Central memory CD8-positive, alpha-beta T cell (primary cell): ENCODE measurements around the gene TNPO1.
A peak's percentile ranks its signal among the peaks of the same experiment; 100 is the strongest.
"Not testable (repeated sequence)": the region's sequence is repeated elsewhere in the genome, so short reads cannot be mapped to it uniquely, and the experiment has no call there.

Source experiments
- ATAC-seq: fragments of 150-1000 bp; cut with Tn5 transposase; replicated peaks from 2 replicates; pipeline ENCODE4 v1.10.0; 2022; ENCODE audit warnings: mild to moderate bottlenecking, moderate FRiP score, moderate number of reproducible peaks; ENCODE audit not compliant: poor library complexity, severe bottlenecking; ENCODE audit errors: extremely low read depth
- DNase-seq, 2 donors: peaks; one replicate each; pipeline ENCODE4 v3.0.0; 2021; ENCODE audit warnings: low spot score in 2 of 2
- H3K27ac Mint-ChIP-seq: one replicate; pipeline ENCODE4 v1.8.0; 2022; ENCODE audit warnings: low read depth, mild to moderate bottlenecking, moderate library complexity, mixed read lengths
- H3K27me3 Mint-ChIP-seq: one replicate; pipeline ENCODE4 v1.8.0; 2022; ENCODE audit warnings: mixed read lengths
- H3K36me3 Mint-ChIP-seq: one replicate; pipeline ENCODE4 v1.8.0; 2022; ENCODE audit warnings: mild to moderate bottlenecking, moderate library complexity, mixed read lengths; ENCODE audit not compliant: insufficient read depth
- H3K4me1 Mint-ChIP-seq: one replicate; pipeline ENCODE4 v1.8.0; 2022; ENCODE audit warnings: mixed read lengths
- H3K4me3 Mint-ChIP-seq: one replicate; pipeline ENCODE4 v1.8.0; 2022; ENCODE audit warnings: mild to moderate bottlenecking, moderate library complexity, mixed read lengths
- H3K9me3 Mint-ChIP-seq: one replicate; pipeline ENCODE4 v1.8.0; 2022; ENCODE audit warnings: mixed read lengths

The TNPO1 gene

GRCh38 chr5:72816284-72817075, at the start of gene TNPO1:
TSS of gene TNPO1 (plus strand) at chr5:72816661. CDS start at chr5:72816738, 77 bp downstream.
- ATAC-seq: peak; percentile 66
- Mint-ChIP-seq H3K4me3 (peak within 1 kb of the TSS; percentile 97), H3K27me3 (peaks cover 15% of the 10 kb centered on the region), H3K36me3 (peaks cover 5% of the 10 kb centered on the region), H3K9me3 (no peaks in the 10 kb centered on the region), H3K27ac (peak within 1 kb of the TSS; percentile 96), H3K4me1 (peaks cover 17% of the 10 kb centered on the region)
- DNase-seq: peak; percentile 75 to 79

GRCh38 chr5:72767289-72768010, 49.0 kb upstream of the TNPO1 start:
- H3K9me3 Mint-ChIP-seq: no peaks in the 10 kb centered on the region

GRCh38 chr5:72770266-72770665, 46.2 kb upstream of the TNPO1 start:
- no peak overlapping the region for H3K27ac Mint-ChIP-seq
- DNase-seq: no peak
- H3K4me3 Mint-ChIP-seq: no peak overlapping the region
- H3K4me1 Mint-ChIP-seq: no peaks in the 10 kb centered on the region
- no peaks in the 10 kb centered on the region for H3K9me3 Mint-ChIP-seq
- H3K36me3 Mint-ChIP-seq: no peaks in the 10 kb centered on the region
- peaks cover 20% of the 10 kb centered on the region for H3K27me3 Mint-ChIP-seq
- ATAC-seq: no peak

More at GRCh38 chr5:72767289-72768010, 49.0 kb upstream of the TNPO1 start:
- Mint-ChIP-seq H3K36me3 (no peaks in the 10 kb centered on the region), H3K4me1 (no peaks in the 10 kb centered on the region), H3K27me3 (peaks cover 25% of the 10 kb centered on the region), H3K27ac (no peak overlapping the region), H3K4me3 (no peak overlapping the region)
- ATAC-seq (no peak), DNase-seq (no peak)

- DNase-seq: no peak
- Mint-ChIP-seq H3K4me3 (no peak overlapping the region), H3K36me3 (no peaks in the 10 kb centered on the region), H3K4me1 (no peaks in the 10 kb centered on the region), H3K27me3 (peaks cover 50% of the 10 kb centered on the region), H3K27ac (no peak overlapping the region), H3K9me3 (peaks cover 31% of the 10 kb centered on the region)
- ATAC-seq: no peak
Measured at GRCh38 chr5:72776684-72777083, 39.8 kb upstream of the TNPO1 start.

- DNase-seq: no peak
- Mint-ChIP-seq H3K4me1 (no peaks in the 10 kb centered on the region), H3K27ac (no peak overlapping the region), H3K36me3 (no peaks in the 10 kb centered on the region), H3K27me3 (peaks cover 50% of the 10 kb centered on the region), H3K9me3 (peaks cover 31% of the 10 kb centered on the region), H3K4me3 (no peak overlapping the region)
- ATAC-seq: no peak
Measured at GRCh38 chr5:72779520-72779919, 36.9 kb upstream of the TNPO1 start.

GRCh38 chr5:72783354-72783753, 33.1 kb upstream of the TNPO1 start:
- Mint-ChIP-seq H3K27me3 (peaks cover 34% of the 10 kb centered on the region), H3K4me1 (no peaks in the 10 kb centered on the region), H3K4me3 (no peak overlapping the region), H3K27ac (no peak overlapping the region), H3K9me3 (peaks cover 15% of the 10 kb centered on the region), H3K36me3 (no peaks in the 10 kb centered on the region)
- ATAC-seq (no peak), DNase-seq (no peak)

GRCh38 chr5:72784129-72784528, 32.3 kb upstream of the TNPO1 start:
- Mint-ChIP-seq H3K4me3 (no peak overlapping the region), H3K27me3 (peaks cover 34% of the 10 kb centered on the region), H3K36me3 (no peaks in the 10 kb centered on the region), H3K27ac (no peak overlapping the region), H3K9me3 (peaks cover 8% of the 10 kb centered on the region), H3K4me1 (no peaks in the 10 kb centered on the region)
- ATAC-seq (no peak), DNase-seq (no peak)

GRCh38 chr5:72785801-72786200, 30.7 kb upstream of the TNPO1 start:
- ATAC-seq (no peak), DNase-seq (no peak)
- Mint-ChIP-seq H3K36me3 (peaks cover 1% of the 10 kb centered on the region), H3K27me3 (peaks cover 23% of the 10 kb centered on the region), H3K4me3 (no peak overlapping the region), H3K4me1 (no peaks in the 10 kb centered on the region), H3K9me3 (peaks cover 4% of the 10 kb centered on the region), H3K27ac (no peak overlapping the region)

GRCh38 chr5:72786676-72787075, 29.8 kb upstream of the TNPO1 start:
- H3K27ac Mint-ChIP-seq: no peak overlapping the region
- H3K4me3 Mint-ChIP-seq: no peak overlapping the region
- peaks cover 1% of the 10 kb centered on the region for H3K36me3 Mint-ChIP-seq
- H3K9me3 Mint-ChIP-seq: peaks cover under 1% of the 10 kb centered on the region
- ATAC-seq (no peak), DNase-seq (no peak)
- peaks cover 28% of the 10 kb centered on the region for H3K27me3 Mint-ChIP-seq
- no peaks in the 10 kb centered on the region for H3K4me1 Mint-ChIP-seq

GRCh38 chr5:72788866-72789505, 27.5 kb upstream of the TNPO1 start:
- H3K27me3 Mint-ChIP-seq: peaks cover 51% of the 10 kb centered on the region
- ATAC-seq (no peak), DNase-seq (no peak)
- H3K36me3 Mint-ChIP-seq: peaks cover 1% of the 10 kb centered on the region
- no peak overlapping the region for H3K4me3 Mint-ChIP-seq
- no peaks in the 10 kb centered on the region for H3K4me1 Mint-ChIP-seq
- H3K9me3 Mint-ChIP-seq: no peaks in the 10 kb centered on the region
- H3K27ac Mint-ChIP-seq: no peak overlapping the region

GRCh38 chr5:72790186-72790585, 26.3 kb upstream of the TNPO1 start:
- ATAC-seq: no peak
- no peak for DNase-seq
- no peaks in the 10 kb centered on the region for H3K9me3 Mint-ChIP-seq
- no peak overlapping the region for H3K4me3 Mint-ChIP-seq
- no peak overlapping the region for H3K27ac Mint-ChIP-seq
- peaks cover 63% of the 10 kb centered on the region for H3K27me3 Mint-ChIP-seq
- H3K36me3 Mint-ChIP-seq: peaks cover 1% of the 10 kb centered on the region
- no peaks in the 10 kb centered on the region for H3K4me1 Mint-ChIP-seq

- not testable (repeated sequence) for H3K27ac Mint-ChIP-seq, H3K4me1 Mint-ChIP-seq, H3K4me3 Mint-ChIP-seq, H3K9me3 Mint-ChIP-seq, ATAC-seq, H3K36me3 Mint-ChIP-seq, DNase-seq
- H3K27me3 Mint-ChIP-seq: peaks cover 75% of the 10 kb centered on the region
Measured at GRCh38 chr5:72792662-72793061, 23.8 kb upstream of the TNPO1 start.
